Pancreas (tissue), 10 donors: ENCODE data around the gene KIF5A. TPM values are rescaled to one million over a fixed set of nuclear protein-coding genes. Genes with fewer than 3 reads are reported as not detected.
"Not testable (repeated sequence)": the region's sequence is repeated elsewhere in the genome, so short reads cannot be mapped to it uniquely, and the experiment has no call there.

Experiments
- ATAC-seq, 4 donors: fragments of 200-7000 bp; cut with Tn5 transposase; one replicate each; pipeline versions ENCODE4 v1.8.0 to v1.9.1; 2020; ENCODE audit warnings: mild to moderate bottlenecking in 4 of 4, moderate library complexity in 4 of 4
- DNase-seq, 6 donors: peaks; one replicate each; pipeline ENCODE4 v3.0.0-alpha.2; 2020
- FAIRE-seq: peaks from 2 replicates; lab custom pipeline; 2012; peaks lifted over from hg19 to GRCh38; lab: Jason Lieb, UNC
- H3K27ac ChIP-seq, 4 donors: fragments of 200-600 bp; sonication (generic); 1 replicate in 3 of 4; 2 replicates in 1 of 4; pipeline versions ENCODE4 v1.5.0 to v1.8.0; 2020
- H3K27me3 ChIP-seq, 4 donors: fragments of 200-600 bp; one replicate each; pipeline ENCODE4 v1.8.0; 2021
- H3K36me3 ChIP-seq, 3 donors: fragments of 200-600 bp; sonication (generic) in 1 of 3; one replicate each; pipeline versions ENCODE4 v1.5.0 to v1.8.0; 2020 to 2021
- H3K4me1 ChIP-seq, 3 donors: fragments of 200-600 bp; one replicate each; pipeline ENCODE4 v1.8.0; 2021
- H3K4me3 ChIP-seq, 4 donors: fragments of 200-600 bp; sonication (generic) in 2 of 4; one replicate each; pipeline versions ENCODE4 v1.5.0 to v1.8.0; 2020 to 2021
- H3K9me3 ChIP-seq, 4 donors: fragments of 200-600 bp; one replicate each; pipeline ENCODE4 v1.8.0; 2021
- WGBS, 2 donors: extraction: QIAGEN DNeasy Blood & Tissue Kit; methylation state at CpG; one replicate each; pipeline ENCODE4 v1.1.7; 2013; 5-methylcytosine and 5-hydroxymethylcytosine counted together
- intact Hi-C, 3 donors: fragments of 100-400 bp; cut with DNase I; formaldehyde crosslinking; loops; one replicate each; pipeline versions ENCODE4 v1.11.1 to v1.14.2; 2022
- polyA plus RNA-seq, 2 donors: library from polyadenylated mRNA; stranded (reverse); fragments of 200-250 nt; gene quantifications; one replicate each; pipeline ENCODE4 v1.2.3, GENCODE V29; 2013
- total RNA-seq, 6 donors: library from RNA; stranded (reverse); fragmentation: NEBNext Ultra II Directional in 4 of 6; extraction: Animal tissue kit (Norgen Biotek cat#: 25700) in 4 of 6; gene quantifications; one replicate each; pipeline versions ENCODE4 v1.2.1 to v1.2.4, GENCODE V29; 2021 to 2023
- TF ChIP-seq, protein P1 (sequence below), 4 donors: fragments of 200-600 bp; sonication (generic) in 3 of 4; IDR thresholded peaks; one replicate each; pipeline versions ENCODE4 v1.5.0 to v1.8.0; 2021; ENCODE audit warnings: antibody characterized with exemption in 4 of 4
- donor health status: healthy with polysubstance abuse.
- donor health status: DM: no; HTN: no; CAD: no; lungs with moderate emphysema.
- donor health status: DM: no; HTN: no; CAD: no.
- donor health status: control.
- donor health status: control.
- donor health status: Bipolar disorder and iron deficiency.
- donor health status: DM: yes; HTN: yes; CAD: no.
- donor health status: DM: no; HTN: no; CAD: no.
- donor health status: DM: no; HTN: no; CAD: no.
- donor health status: DM: yes; HTN: yes; CAD: no.

The KIF5A gene
- total RNA-seq (under 1 TPM; 0.25 to 0.95 (median 0.47) TPM), polyA plus RNA-seq (1 to 10 TPM in 1 of 2 donors, under 1 TPM in 1; 0.76 to 2.9 TPM)

DNA sequence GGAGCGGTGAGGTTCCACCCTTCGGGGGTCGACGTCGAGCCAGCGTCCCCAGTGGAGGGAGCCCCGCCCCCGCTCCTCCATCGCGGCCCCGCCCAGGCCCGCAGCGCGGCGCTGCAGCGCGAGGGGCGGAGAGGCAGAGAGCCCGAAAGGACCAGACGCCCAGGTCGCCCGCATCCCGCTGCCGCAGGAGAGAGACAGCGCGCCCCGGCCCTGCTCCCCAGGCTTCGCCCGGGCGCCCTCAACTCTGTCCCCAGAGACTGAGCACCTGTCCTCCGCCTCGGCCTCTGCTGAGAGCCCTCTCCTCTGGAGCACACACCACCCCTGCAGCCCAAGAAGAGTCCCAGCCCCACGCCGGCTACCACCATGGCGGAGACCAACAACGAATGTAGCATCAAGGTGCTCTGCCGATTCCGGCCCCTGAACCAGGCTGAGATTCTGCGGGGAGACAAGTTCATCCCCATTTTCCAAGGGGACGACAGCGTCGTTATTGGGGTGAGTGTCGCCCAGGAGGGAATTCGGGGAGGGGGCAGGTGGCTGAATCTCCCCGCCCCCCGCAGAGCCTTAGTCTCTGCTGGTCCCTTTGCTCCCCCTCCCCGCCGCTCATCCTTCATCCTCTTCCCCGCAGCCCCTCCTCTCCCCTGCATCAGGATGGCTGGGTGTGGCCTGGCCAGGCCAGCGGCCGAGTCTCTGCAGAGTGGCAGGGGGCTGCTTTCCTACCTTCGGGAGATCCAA is at the start of gene KIF5A:
Gene KIF5A (plus strand): TSS at position 136 of the 732 bp plus-strand sequence. CDS start 228 bp downstream, at position 364.
- Histone ChIP-seq H3K4me1 (peaks cover 0 to 11% (median 5%) of the 10 kb centered on the region in 3 donors), H3K27ac (no peak within 1 kb of the TSS), H3K36me3 (no peaks in the 10 kb centered on the region), H3K27me3 (no peaks in the 10 kb centered on the region), H3K4me3 (peak within 1 kb of the TSS in 3 of 4 donors; percentile 5 to 40 (median 5)), H3K9me3 (no peaks in the 10 kb centered on the region)
- TF ChIP-seq, protein P1, sequence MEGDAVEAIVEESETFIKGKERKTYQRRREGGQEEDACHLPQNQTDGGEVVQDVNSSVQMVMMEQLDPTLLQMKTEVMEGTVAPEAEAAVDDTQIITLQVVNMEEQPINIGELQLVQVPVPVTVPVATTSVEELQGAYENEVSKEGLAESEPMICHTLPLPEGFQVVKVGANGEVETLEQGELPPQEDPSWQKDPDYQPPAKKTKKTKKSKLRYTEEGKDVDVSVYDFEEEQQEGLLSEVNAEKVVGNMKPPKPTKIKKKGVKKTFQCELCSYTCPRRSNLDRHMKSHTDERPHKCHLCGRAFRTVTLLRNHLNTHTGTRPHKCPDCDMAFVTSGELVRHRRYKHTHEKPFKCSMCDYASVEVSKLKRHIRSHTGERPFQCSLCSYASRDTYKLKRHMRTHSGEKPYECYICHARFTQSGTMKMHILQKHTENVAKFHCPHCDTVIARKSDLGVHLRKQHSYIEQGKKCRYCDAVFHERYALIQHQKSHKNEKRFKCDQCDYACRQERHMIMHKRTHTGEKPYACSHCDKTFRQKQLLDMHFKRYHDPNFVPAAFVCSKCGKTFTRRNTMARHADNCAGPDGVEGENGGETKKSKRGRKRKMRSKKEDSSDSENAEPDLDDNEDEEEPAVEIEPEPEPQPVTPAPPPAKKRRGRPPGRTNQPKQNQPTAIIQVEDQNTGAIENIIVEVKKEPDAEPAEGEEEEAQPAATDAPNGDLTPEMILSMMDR (IDR thresholded peaks at IDR 0.05), result no peak
- intact Hi-C loops, result no loop called here
- DNase-seq (peak in 3 of 6 donors; percentile 34 to 73 (median 71)), ATAC-seq (peak in 2 of 4 donors; percentile 8 to 22), FAIRE-seq (no peak)
- 12 to 13% methylated on average over 40 to 52 of the region's 52 CpGs for WGBS, 2 donors

GRCh38 chr12:57500213-57500612 is 49.6 kb upstream of the KIF5A start:
- 94 to 97% methylated on average over 11 of the region's 11 CpGs for WGBS, 2 donors
- intact Hi-C loops, result no loop called here
- FAIRE-seq, result no peak
- Histone ChIP-seq H3K4me3 (no peak overlapping the region), H3K9me3 (no peaks in the 10 kb centered on the region), H3K27ac (no peak overlapping the region), H3K4me1 (no peaks in the 10 kb centered on the region), H3K27me3 (no peaks in the 10 kb centered on the region), H3K36me3 (peaks cover 9 to 48% (median 10%) of the 10 kb centered on the region in 3 donors)
- no peak for ATAC-seq
- peak in 1 of 6 donors; percentile 26 for DNase-seq
- TF ChIP-seq, protein P1 (IDR thresholded peaks at IDR 0.05), result no peak

- intact Hi-C loops, H3K27ac ChIP-seq, H3K4me1 ChIP-seq, H3K9me3 ChIP-seq, H3K4me3 ChIP-seq, FAIRE-seq, ATAC-seq, H3K27me3 ChIP-seq: not testable (repeated sequence)
- DNase-seq, result peak in 1 of 6 donors; percentile 23
- peaks cover 9 to 60% (median 17%) of the 10 kb centered on the region in 3 donors for H3K36me3 ChIP-seq
- WGBS, 2 donors, result 96% methylated on average over 17 to 22 of the region's 22 CpGs
Measured at GRCh38 chr12:57502311-57502969, 47.4 kb upstream of the KIF5A start.

DNA sequence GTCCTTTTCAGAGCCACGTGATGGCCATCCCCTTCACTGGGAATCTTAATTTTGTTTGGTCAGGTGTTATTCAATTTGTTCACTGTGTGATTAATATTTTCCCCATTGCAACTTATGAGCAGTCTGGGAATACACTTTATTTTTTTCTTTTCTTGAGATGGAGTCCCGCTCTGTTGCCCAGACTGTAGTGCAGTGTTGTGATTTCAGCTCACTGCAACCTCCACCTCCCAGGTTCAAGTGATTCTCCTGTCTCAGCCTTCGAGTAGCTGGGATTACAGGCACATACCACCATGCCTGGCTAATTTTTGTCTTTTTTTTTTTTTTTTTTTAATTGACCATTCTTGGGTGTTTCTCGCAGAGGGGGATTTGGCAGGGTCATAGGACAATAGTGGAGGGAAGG is 43.3 kb upstream of the KIF5A start:
- H3K27ac ChIP-seq, H3K4me1 ChIP-seq, H3K27me3 ChIP-seq, ATAC-seq, DNase-seq, H3K9me3 ChIP-seq, H3K4me3 ChIP-seq, intact Hi-C loops, FAIRE-seq: not testable (repeated sequence)
- H3K36me3 ChIP-seq, result peaks cover 0 to 53% (median 10%) of the 10 kb centered on the region in 3 donors
- 91 to 93% methylated on average over 4 of the region's 4 CpGs for WGBS, 2 donors

GRCh38 chr12:57507796-57508195 is 42.0 kb upstream of the KIF5A start:
- intact Hi-C loops, FAIRE-seq, H3K27me3 ChIP-seq, H3K27ac ChIP-seq, H3K4me3 ChIP-seq, ATAC-seq, H3K4me1 ChIP-seq, H3K9me3 ChIP-seq: not testable (repeated sequence)
- peaks cover 0 to 64% (median 17%) of the 10 kb centered on the region in 3 donors for H3K36me3 ChIP-seq
- DNase-seq, result peak in 1 of 6 donors; percentile 16
- WGBS, 2 donors, result 96 to 98% methylated on average over 11 to 20 of the region's 28 CpGs

- intact Hi-C loops, result no loop called here
Measured at GRCh38 chr12:57511161-57511560, 38.7 kb upstream of the KIF5A start.

More at GRCh38 chr12:57511161-57511560, 38.7 kb upstream of the KIF5A start:
- no peaks in the 10 kb centered on the region for H3K9me3 ChIP-seq
- ATAC-seq (no peak), FAIRE-seq (no peak), DNase-seq (no peak)
- peaks cover 0 to 51% (median 17%) of the 10 kb centered on the region in 3 donors for H3K36me3 ChIP-seq
- no peak overlapping the region for H3K27ac ChIP-seq
- peaks cover 0 to 10% (median 5%) of the 10 kb centered on the region in 3 donors for H3K4me1 ChIP-seq
- 97 to 98% methylated on average over 4 of the region's 4 CpGs for WGBS, 2 donors
- no peaks in the 10 kb centered on the region for H3K27me3 ChIP-seq
- no peak overlapping the region for H3K4me3 ChIP-seq
- TF ChIP-seq, protein P1 (IDR thresholded peaks at IDR 0.05), result no peak
